HG03280 (cell line): ENCODE results near the gene CD3D.

Experiments used
- ATAC-seq: cut with Tn5 transposase; IDR thresholded peaks from one replicate; pipeline ENCODE4 v1.9.1; 2021; ENCODE audit warnings: mild to moderate bottlenecking, moderate library complexity; ENCODE audit not compliant: unreplicated experiment

The CD3D gene

DNA sequence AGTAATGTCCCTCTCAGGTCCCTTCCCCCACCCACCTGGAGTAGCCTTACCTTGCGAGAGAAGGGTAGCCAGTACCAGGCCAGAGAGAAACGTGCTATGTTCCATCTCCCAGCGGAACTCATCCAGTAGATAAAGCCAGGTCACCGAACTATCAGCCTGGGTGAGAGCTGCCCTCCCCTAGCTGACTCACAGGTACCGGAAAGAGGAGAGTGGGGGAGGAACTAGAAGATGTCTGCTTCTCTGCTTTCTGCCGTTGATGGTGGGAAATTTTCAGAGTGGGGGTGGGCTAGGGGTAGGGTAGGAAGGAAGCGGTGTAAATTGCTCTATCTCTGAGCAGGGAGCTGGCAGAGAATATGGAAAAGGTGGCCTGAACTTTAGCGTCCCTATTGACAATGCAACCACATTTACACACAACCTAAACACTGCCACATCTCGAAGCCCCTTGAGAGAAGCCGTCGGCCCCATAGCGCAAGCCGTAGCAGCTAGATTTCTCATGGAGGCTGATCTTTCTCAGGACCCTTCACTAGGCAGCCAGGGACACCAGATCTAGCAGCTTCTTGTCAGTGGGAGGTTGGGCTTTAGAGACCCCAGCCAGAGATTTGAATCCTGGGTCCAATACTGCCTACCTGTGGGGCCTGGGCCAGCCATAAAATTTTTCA, at the start of gene CD3D:
Gene CD3D, minus strand, starts transcription at position 203 of the 659 bp plus-strand sequence. Its CDS starts 98 bp downstream, at position 105.
- no peak for ATAC-seq

DNA sequence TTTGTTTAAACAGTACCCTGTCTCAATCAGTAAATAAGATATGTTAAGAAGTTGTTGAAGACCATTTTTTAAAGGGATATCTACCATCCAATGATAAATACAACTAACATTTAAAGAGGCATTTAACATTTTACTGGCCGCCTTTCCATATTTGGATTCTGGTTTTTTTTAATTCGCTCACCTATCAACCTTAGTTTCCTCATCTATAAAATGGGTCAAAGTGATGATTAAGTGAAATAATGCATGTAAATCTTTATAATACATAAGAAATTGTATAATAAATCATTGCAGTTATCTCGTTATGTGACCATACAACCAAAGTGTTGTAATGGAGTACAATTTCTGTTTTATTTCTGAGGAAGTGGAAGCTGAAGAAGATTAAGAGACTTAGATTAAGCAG, 41.2 kb upstream of the CD3D start:
- no peak for ATAC-seq

DNA sequence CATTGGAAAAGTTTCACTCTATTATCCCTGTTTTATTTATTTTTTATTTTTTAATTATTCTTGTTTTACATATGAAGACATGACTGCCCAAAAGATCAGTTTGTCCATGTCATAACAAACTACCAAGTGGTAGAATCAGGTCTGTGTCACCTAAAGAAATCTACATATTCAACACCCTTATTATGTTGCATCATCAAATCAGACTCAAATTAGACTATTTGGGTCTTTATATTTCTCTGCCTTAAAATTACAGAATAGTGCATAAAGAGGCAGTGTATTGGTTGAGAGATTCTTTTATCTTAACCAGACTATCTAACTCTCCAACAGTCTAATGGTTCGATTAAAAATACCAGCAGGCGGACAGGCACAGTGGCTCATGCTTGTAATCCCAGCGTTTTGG, 40.4 kb upstream of the CD3D start:
- ATAC-seq = no peak

DNA sequence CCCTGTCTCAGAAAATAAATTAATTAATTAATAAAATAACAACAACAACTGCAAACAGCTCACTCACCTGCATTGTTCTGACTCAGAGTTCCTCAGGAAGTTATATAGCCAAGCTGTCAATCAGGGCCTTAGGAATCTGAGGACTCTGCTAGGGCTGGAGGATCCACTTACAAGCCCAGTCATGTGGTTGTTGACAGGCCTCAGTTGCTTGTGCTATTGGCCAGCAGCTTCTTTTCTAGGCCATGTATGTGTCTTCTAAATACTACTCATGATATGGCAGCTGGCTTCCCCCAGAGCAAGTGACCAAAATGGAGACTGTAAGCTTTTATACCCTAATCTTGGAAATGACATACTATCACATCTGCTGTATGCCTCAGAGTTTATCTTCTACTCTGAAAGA, 38.1 kb upstream of the CD3D start:
- no peak for ATAC-seq

DNA sequence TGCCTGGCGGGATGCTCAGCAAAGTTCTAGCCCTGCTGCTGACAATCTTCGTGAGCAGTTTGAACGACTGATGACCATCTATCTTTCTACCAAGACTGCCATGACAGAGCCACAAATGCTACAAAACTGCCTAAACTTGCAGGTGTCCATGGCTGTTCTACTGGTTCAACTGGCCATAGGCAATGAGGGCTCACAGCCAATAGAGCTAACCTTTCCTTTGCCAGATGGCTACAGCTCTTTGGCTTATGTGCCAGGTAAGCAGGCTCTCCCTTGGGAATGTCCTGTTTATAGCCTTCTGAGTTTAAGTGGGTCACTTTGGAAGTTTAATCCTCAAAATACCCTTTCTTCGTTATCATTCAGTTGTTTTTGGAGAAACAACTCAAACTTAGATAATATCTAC, 37.0 kb upstream of the CD3D start:
- no peak for ATAC-seq

DNA sequence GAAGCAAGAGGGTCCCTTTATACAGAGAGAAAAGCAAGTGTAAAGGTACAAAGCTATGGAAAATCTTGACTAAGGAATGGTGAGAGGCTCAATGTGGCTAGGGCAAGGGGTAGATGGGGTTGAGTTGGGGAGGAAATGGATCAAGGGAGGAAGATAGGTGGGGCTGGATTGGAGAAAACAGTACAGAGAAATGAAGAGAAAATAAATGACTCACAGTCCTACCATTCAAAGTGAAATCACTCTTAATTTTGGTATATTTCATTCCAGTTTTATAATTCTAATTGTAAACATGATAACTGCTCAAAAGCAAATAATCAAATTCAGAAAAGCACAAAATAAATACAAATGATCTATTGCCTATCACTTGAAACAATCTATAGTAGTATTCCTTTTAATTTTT, 33.5 kb upstream of the CD3D start:
- ATAC-seq = no peak

DNA sequence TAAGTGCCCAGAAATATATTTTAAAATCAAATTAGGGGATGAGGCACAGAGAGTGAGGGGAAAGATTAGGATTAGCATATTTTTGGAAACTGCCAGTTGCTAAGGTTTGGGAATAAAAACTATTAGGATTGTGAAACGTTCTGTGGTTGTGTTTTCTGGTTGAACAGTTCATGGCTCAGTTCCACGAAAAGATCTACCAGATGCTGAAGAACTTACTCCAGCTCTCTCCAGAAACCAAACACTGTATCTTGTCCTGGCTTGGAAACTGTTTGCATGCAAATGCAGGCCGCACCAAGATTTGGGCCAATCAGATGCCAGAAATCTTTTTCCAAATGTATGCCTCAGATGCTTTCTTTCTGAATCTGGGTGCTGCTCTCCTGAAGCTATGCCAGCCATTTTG, 32.2 kb upstream of the CD3D start:
- ATAC-seq = no peak

DNA sequence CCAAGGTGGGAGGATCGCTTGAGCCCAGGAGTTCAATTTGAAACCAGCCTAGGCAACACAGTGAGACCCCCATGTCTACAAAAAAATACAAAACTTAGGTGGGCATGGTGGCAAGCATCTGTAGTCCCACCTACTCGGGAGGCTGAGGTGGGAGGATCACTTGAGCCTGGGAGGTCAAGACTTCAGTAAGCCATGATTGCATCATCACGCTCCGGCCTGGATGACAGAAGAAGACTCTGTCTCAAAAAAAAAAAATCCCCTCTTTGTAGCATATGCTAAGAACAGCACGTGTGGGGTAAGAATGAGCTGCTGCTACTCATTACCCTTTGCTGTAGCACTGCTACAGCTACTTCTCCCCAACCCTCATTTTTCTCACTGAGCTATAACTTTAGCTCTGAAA, 31.4 kb upstream of the CD3D start:
- ATAC-seq = no peak

DNA sequence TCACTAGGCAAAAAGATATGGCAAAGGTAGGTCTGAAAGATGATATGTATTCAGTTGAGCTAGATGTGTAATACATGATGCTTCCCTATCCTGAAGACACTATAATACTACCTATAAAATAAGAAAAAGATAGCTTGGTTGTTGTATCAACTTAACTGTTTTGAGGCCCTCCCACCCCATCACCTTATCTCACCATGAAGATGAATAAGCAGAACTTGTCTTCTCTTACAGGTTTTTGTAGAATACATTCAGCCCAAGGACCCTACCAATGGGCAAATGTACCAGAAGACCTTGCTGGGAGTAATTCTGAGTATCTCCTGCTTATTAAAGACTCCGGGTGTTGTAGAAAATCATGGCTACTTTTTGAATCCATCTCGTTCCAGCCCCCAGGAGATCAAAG, 30.8 kb upstream of the CD3D start:
- ATAC-seq = no peak

DNA sequence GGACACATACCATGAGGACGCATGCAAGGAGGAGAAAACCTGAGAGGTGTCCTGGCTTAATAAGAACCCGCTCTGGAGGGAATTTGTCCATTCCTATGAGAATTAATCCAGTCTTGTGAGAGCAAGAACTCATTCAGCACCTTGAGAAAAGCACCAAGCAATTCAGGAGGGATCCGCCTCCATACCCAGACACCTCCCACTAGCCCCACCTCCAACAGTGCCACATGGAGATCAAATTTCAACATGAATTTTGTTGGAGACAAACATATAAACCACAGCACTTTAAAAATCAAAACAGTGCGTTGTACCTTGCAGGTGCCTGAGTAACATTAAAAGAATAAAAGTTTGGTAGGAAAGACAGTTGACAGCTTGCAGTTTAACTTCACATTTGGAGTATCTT, 28.3 kb upstream of the CD3D start:
- no peak for ATAC-seq

DNA sequence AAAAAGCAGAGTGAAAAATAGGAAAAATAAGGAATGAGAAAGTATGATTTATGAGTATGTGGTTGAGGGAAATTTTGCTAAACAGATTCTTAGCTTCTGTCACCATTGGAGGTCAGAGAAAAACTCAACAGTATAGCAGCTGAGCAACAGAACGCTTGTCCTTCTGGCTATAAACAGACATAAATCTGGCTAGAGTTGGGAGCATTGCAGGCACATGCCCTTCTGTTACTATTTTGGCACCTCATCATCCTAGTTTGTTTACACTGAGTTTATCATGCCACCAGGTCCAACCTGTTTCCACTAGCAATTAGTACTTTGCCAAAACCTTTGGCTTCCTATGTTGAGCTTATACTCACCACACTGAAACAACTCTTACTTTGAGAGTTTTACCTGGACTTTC, 23.8 kb upstream of the CD3D start:
- no peak for ATAC-seq

DNA sequence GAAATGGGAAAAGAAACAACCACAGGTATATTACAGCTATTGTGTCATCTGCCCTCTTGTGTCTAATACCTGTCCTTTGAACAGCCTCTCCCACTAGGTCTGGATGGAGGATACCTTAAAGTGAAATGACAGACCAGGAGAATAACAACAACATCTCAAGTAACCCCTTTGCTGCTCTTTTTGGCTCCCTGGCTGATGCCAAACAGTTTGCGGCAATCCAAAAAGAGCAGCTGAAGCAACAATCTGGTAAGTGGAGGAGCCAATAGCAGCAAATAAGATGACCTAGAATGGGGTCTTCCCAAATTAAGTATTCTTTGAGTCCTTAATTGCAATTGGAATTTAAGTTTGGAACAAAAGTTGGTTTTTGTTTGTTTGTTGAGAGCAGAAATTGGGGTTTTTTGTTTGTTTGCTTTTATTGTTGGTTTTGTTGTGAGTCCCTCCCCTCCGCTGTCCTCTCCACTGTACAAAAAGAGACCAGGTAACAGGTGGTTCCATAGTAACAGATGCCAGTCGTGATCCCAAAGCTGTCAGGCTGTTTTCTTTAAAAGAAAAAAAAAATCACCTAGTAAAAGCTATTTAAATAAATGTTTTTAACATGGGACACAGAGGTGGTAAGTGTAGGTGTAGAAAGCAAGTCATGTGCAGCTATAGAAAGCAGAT, 22.6 kb upstream of the CD3D start:
- no peak for ATAC-seq

DNA sequence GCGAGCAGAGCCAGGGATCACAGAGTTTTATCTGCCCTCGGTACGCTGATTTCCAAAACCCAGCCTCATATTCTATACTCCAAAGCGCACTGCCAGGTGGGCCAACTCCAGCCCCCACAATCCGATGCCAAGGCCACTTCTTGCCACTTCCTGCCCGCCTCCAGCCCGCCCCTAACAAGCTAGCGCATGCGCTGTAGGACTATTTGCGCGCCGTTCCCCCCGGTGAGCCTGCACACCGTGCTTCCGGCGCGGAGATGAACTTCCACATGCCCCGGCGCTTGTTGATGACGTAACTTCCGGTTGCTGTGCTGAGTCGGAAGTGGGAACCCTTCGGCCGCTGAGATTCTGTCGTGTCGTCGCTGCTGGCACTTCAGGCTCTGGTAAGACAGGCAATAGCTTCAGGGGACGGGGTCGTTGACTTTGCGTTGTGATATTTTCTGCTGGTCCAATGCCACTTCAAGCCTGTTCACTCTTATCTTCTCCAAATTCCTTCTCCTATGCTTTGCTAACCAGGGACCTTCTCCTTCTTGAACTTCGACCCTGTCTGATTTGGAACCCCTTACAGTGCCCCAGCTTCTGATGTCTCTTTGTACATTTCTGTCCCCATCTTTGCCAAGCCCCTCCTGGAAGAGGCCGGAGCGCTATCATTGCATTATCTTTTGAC, 16.9 kb upstream of the CD3D start, which contains the start of gene UBE4A:
Gene UBE4A, plus strand, starts transcription at position 306 of the 664 bp plus-strand sequence. CDS start 5,481 bp downstream, outside the sequence.
- ATAC-seq = peak; percentile 97

DNA sequence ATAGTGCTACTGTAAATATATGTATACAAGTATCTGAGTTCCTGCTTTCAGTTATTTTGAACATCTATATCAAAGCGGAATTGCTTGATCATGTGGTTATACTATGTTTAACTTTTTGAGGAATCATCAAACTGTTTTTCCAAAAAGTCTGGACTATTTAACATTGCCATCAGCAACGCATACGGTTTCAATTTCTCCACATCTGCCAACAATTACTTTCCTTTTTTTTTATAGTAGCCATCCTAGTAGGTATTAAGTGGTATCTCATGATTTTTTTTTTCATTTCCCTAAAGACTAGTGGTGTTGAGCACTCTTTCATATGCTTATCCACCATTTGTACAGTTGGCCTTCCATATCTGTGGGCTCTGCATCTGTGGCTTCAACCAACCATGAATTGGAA, 15.6 kb upstream of the CD3D start:
- ATAC-seq = no peak

DNA sequence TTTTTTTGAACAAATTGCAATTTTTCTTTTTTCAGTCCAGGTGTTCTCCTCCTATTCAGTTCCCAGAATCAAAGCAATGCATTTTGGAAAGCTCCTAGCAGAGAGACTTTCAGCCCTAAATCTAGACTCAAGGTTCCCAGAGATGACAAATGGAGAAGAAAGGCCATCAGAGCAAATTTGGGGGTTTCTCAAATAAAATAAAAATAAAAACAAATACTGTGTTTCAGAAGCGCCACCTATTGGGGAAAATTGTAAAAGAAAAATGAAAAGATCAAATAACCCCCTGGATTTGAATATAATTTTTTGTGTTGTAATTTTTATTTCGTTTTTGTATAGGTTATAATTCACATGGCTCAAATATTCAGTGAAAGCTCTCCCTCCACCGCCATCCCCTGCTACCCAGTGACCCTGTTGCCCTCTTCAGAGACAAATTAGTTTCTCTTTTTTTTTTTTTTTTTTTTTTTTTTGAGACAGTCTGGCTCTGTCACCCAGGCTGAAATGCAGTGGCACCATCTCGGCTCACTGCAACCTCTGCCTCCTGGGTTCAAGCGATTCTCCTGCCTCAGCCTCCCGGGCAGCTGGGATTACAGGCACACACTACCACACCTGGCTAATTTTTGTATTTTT, 10.7 kb upstream of the CD3D start:
- ATAC-seq = no peak

DNA sequence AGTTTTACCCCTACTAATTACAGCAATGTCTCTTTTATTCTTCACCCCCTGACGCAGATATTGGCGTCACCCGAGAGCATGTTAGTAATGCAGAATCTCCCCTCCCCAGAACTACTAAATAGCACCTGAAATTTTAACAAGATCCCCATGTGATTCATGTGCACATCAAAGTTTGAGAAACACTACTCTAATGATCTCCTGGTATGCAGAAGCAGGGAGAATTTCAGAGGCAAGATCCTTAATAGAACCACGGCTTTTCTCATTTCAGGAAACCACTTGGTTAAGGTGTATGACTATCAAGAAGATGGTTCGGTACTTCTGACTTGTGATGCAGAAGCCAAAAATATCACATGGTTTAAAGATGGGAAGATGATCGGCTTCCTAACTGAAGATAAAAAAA, 7.0 kb upstream of the CD3D start:
- no peak for ATAC-seq

DNA sequence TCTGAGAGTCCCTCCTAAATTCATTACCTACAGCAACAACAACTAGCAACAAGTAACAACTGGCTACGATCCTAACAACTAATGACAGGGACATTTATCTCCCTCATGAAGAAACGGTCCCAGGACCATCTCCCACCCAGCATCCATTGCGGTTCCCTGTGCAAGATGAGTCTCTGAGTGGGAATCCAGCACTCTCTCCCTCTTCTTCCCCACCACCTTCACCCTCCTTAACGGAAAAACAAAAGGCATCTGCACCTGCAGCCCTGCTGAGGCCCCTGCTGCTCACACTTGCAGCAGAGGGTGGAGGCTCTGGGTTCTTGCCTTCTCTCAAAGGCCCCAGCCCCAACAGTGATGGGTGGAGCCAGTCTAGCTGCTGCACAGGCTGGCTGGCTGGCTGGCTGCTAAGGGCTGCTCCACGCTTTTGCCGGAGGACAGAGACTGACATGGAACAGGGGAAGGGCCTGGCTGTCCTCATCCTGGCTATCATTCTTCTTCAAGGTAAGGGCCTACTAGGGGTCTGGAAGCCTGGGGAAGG, 1.5 kb upstream of the CD3D start, which contains the start of gene CD3G:
Gene CD3G, plus strand, starts transcription at position 364 of the 535 bp plus-strand sequence. Its CDS starts 80 bp downstream, at position 444.
- ATAC-seq = no peak

DNA sequence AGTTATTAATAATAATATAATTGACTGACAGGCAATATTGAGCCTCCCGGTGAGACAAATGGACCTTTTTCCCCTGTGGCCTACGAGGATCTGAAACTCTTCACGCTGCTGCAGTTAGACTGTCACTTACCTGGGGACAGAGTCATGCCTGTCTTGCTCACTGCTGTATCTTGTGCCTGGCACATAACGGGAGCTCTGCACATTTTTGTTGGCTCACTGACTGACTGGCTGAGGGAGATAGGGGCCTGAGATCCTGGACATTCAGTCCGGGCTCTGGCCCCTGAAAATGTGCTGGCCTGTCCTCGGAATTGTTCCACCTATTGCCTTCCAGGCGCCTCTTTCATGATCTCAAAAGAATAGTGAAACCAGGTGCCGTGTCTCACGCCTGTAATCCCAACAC, 743 bp upstream of the CD3D start:
- ATAC-seq = no peak

DNA sequence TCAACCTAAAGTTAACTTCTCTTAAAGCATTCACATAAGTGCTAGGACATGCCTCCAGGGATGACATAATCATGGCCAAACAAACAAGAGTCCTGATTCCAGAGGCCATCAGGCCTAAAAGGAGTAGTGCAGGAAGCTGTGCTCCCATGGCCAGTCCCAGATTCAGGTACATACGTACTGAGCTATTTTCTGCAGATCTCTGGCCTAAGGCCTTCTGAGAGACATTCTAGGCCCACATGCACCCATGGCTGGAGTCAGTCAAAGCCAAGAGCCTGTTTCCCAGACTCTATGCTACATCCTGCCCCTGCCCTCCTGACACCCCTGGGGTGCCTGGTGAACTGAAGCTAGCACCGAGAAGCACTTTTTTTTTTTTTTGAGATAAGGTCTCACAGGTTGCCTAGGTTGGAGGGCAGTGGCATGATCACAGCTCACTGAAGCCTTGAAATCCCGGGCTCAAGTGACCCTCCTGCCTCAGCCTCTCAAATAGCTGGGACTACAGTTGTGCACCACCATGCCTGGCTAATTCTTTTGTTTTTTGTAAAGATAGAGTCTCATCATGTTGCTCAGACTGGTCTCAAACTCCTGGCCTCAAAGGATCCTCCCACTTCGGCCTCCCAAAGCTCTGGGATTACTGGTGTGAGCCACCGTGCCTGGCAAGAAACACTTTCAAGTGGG, 553 bp downstream of the CD3D start:
- no peak for ATAC-seq

DNA sequence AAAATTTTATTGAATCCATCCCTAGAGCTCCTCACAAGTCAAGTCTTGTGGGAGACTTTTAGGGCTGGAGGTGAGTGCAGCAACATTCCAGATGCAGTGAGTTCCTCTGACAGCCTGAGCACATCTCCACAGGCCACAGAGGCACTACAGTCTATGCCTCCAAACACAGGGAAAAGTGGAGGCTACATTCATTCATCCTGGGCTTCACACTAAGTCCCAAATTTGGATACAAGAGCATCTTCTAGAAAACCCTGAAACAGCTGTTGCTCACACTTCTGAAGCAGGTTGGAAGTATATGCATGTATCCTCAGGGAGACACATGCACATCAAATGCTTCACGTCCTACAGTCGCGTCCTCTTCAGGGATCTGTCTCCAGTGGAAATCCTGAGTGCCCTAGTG, 1.2 kb downstream of the CD3D start:
- no peak for ATAC-seq

DNA sequence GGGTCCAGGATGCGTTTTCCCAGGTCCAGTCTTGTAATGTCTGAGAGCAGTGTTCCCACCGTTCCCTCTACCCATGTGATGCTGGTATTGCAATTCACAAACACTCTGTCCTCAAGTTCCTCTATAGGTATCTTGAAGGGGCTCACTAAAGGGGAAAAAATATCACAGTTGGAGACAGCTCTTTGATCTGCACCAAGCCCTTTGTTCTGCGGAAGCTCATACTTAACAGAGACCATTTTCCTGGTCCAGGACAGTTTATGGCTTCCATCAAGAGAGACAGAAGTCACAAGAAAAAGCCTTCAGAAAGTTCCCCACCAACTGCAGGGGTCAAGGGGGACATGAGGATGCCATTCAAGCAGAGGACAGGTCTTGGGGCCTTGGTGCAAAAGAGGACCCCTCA, 2.1 kb downstream of the CD3D start:
- ATAC-seq = no peak
